ENCODE results near the gene TTBK1.

Gene TTBK1

GRCh38 chr6:43211955-43212354 lies 31.3 kb upstream of the TTBK1 start:
- FAIRE-seq, result peak; percentile 46
- DNase-seq (ENCODE audit: insufficient read length), result no peak
- TF ChIP-seq POLR2A (IDR thresholded peaks at IDR 0.05; ENCODE audit: low read depth, low read length), result no peak
- no peak for TF ChIP-seq POLR2AphosphoS5 (IDR thresholded peaks at IDR 0.05; ENCODE audit: low read depth, low read length)
- TF ChIP-seq TAF1 (IDR thresholded peaks at IDR 0.05; ENCODE audit: borderline replicate concordance, low read depth, low read length), result no peak

DNA sequence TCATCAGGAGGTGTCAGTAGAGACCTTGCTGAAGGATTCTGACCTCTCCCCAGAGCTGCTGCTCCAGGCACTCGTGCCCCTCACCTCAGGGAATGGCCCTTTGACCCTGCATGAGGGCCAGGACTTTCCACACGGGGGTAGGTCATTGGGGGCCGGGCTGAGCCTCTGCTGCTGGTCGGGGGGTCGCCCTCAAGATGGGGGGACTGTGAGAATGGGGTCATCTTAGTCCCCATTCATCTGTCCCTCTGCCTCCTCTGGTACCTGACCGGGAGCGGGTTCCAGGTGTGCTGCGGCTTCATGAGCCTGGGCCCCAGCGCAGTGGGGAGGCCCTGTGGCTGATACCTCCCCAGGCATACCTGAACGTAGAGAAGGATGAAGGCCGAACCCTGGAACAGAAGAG lies 29.9 kb upstream of the TTBK1 start:
- TF ChIP-seq POLR2AphosphoS5 (IDR thresholded peaks at IDR 0.05; ENCODE audit: low read depth, low read length), result no peak
- TF ChIP-seq TAF1 (IDR thresholded peaks at IDR 0.05; ENCODE audit: borderline replicate concordance, low read depth, low read length), result no peak
- no peak for TF ChIP-seq POLR2A (IDR thresholded peaks at IDR 0.05; ENCODE audit: low read depth, low read length)
- DNase-seq (ENCODE audit: insufficient read length), result no peak
- no peak for FAIRE-seq

DNA sequence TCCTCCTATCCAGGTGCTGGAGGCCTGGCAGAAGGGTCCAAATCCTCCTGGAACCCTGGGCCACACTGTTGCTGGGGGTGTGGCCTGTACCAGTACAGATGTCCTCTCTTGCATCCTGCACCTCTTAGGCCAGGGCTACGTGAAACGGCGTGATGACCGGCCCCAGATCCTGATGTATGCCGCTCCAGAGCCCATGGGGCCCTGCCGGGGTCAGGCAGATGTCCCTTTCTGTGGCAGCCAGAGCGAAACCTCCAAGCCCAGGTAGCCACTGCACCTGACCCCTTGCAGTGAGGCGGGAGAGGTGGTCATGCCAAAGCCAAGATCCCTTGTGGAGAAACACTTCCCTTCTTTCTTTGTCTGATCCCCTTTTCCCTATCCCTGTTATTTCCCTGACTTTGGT lies 28.2 kb upstream of the TTBK1 start:
- FAIRE-seq (no peak), DNase-seq (ENCODE audit: insufficient read length) (no peak)
- TF ChIP-seq POLR2A (IDR thresholded peaks at IDR 0.05; ENCODE audit: low read depth, low read length) (no peak), TAF1 (IDR thresholded peaks at IDR 0.05; ENCODE audit: borderline replicate concordance, low read depth, low read length) (no peak), POLR2AphosphoS5 (IDR thresholded peaks at IDR 0.05; ENCODE audit: low read depth, low read length) (no peak)

- TF ChIP-seq POLR2AphosphoS5 (IDR thresholded peaks at IDR 0.05; ENCODE audit: low read depth, low read length) (no peak), TAF1 (IDR thresholded peaks at IDR 0.05; ENCODE audit: borderline replicate concordance, low read depth, low read length) (no peak)
- DNase-seq (ENCODE audit: insufficient read length) (no peak), FAIRE-seq (no peak)
Observed at GRCh38 chr6:43216200-43216599, 27.1 kb upstream of the TTBK1 start.

DNA sequence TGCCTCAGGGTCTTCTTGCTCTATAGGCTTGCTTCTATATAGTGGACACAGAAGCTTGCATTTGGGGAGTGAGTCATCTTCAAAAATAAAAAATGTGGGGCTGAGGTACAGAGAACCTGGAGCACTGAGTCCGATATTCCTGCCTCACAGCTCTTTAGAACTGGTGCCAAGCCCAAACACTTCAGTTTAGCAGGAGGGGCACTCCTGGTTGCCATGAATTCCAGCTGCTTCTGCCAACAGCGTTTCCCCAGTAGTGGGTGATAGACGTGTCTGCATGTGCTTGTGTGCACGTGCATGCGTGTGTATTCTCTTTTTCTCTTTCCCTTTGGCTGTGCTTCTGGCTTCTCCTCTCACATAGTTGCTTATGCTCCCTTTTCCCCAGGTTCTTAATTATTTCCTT lies 25.9 kb upstream of the TTBK1 start:
- DNase-seq (ENCODE audit: insufficient read length), result no peak
- FAIRE-seq, result no peak
- TF ChIP-seq POLR2AphosphoS5 (IDR thresholded peaks at IDR 0.05; ENCODE audit: low read depth, low read length) (no peak), TAF1 (IDR thresholded peaks at IDR 0.05; ENCODE audit: borderline replicate concordance, low read depth, low read length) (no peak), POLR2A (IDR thresholded peaks at IDR 0.05; ENCODE audit: low read depth, low read length) (no peak)

DNA sequence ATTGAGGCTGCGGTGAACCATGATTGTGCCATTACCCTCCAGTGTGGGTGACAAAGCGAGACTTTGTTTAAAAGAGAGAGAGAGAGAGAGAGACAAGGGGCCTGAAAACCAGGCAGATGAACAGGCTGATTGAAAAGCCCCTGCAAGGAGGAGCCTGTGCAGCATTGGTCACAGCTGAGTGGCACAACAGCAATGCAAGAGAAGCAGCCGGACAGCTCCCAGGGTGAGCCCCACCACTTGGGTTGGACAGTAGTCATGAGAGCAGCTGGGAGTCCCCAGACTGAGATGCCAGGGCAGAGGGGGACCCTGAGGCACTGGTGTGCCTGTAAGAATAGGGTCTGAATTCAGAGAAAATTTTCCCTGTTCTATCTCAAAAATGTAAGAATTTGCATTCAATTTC lies 24.2 kb upstream of the TTBK1 start:
- FAIRE-seq (no peak), DNase-seq (ENCODE audit: insufficient read length) (no peak)
- TF ChIP-seq POLR2A (IDR thresholded peaks at IDR 0.05; ENCODE audit: low read depth, low read length), result no peak
- TF ChIP-seq TAF1 (IDR thresholded peaks at IDR 0.05; ENCODE audit: borderline replicate concordance, low read depth, low read length), result no peak
- no peak for TF ChIP-seq POLR2AphosphoS5 (IDR thresholded peaks at IDR 0.05; ENCODE audit: low read depth, low read length)

DNA sequence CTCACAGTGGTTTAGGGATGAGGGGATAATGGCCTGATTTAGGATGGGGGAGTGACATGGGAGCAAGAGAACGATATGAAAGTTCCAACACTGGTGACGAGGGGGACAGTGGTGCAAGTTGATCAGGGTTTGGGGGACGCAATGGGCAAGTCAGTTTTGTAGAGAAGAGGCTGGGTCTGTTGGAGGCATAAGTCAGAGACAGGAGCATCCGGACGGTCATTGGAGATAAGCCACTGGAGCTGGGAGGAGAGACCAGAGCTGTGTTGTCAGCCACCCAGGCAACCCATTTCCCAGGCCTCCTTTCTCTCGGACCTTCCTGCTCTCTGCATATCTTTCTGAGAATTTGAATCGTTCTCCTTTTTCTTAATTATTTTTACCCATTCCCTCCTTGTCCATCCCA lies 23.5 kb upstream of the TTBK1 start:
- TF ChIP-seq POLR2A (IDR thresholded peaks at IDR 0.05; ENCODE audit: low read depth, low read length), result no peak
- TF ChIP-seq TAF1 (IDR thresholded peaks at IDR 0.05; ENCODE audit: borderline replicate concordance, low read depth, low read length), result no peak
- no peak for TF ChIP-seq POLR2AphosphoS5 (IDR thresholded peaks at IDR 0.05; ENCODE audit: low read depth, low read length)
- DNase-seq (ENCODE audit: insufficient read length) (no peak), FAIRE-seq (no peak)

DNA sequence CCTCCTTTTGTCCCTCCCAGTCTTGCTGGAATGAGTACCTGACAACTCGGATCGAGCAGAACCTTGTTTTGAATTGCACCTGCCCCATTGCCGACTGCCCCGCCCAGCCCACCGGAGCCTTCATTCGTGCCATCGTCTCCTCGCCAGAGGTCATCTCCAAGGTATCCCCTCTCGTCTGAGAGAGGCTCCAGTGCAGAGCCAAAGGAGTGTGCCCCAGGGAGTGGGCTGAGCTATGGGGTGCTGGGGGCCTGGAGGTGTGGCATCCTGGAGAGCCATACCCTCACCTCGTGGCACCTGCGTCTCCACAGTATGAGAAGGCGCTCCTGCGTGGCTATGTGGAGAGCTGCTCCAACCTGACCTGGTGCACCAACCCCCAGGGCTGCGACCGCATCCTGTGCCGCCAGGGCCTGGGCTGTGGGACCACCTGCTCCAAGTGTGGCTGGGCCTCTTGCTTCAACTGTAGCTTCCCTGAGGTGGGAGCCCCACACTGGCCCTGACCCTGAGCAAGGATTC lies 22.8 kb upstream of the TTBK1 start:
- TF ChIP-seq TAF1 (IDR thresholded peaks at IDR 0.05; ENCODE audit: borderline replicate concordance, low read depth, low read length) (no peak), POLR2A (IDR thresholded peaks at IDR 0.05; ENCODE audit: low read depth, low read length) (no peak), POLR2AphosphoS5 (IDR thresholded peaks at IDR 0.05; ENCODE audit: low read depth, low read length) (no peak)
- FAIRE-seq (no peak), DNase-seq (ENCODE audit: insufficient read length) (no peak)

- TF ChIP-seq POLR2AphosphoS5 (IDR thresholded peaks at IDR 0.05; ENCODE audit: low read depth, low read length) (no peak; the same call in 1 of the 2 replicates), TAF1 (IDR thresholded peaks at IDR 0.05; ENCODE audit: borderline replicate concordance, low read depth, low read length) (no peak), POLR2A (IDR thresholded peaks at IDR 0.05; ENCODE audit: low read depth, low read length) (no peak)
- FAIRE-seq, result no peak
- no peak for DNase-seq (ENCODE audit: insufficient read length)
Observed at GRCh38 chr6:43221046-43221972, 22.0 kb upstream of the TTBK1 start.

- DNase-seq (ENCODE audit: insufficient read length) (no peak), FAIRE-seq (no peak)
Observed at GRCh38 chr6:43222418-43223059, 20.7 kb upstream of the TTBK1 start.

GRCh38 chr6:43223175-43223574 lies 20.1 kb upstream of the TTBK1 start:
- DNase-seq (ENCODE audit: insufficient read length), result no peak
- TF ChIP-seq TAF1 (IDR thresholded peaks at IDR 0.05; ENCODE audit: borderline replicate concordance, low read depth, low read length) (no peak), POLR2AphosphoS5 (IDR thresholded peaks at IDR 0.05; ENCODE audit: low read depth, low read length) (no peak; the same call in 1 of the 2 replicates), POLR2A (IDR thresholded peaks at IDR 0.05; ENCODE audit: low read depth, low read length) (0 out of 2 replicates have a peak, but pooled peaks have one; percentile 4)
- FAIRE-seq, result no peak

More at GRCh38 chr6:43222418-43223059, 20.7 kb upstream of the TTBK1 start:
- no peak; the same call in 1 of the 2 replicates for TF ChIP-seq POLR2AphosphoS5 (IDR thresholded peaks at IDR 0.05; ENCODE audit: low read depth, low read length)
- no peak for TF ChIP-seq POLR2A (IDR thresholded peaks at IDR 0.05; ENCODE audit: low read depth, low read length)
- no peak for TF ChIP-seq TAF1 (IDR thresholded peaks at IDR 0.05; ENCODE audit: borderline replicate concordance, low read depth, low read length)

Data from GM12892 (cell line).